ENCODE data around the gene ERICH3. TPM values are rescaled to one million over a fixed set of nuclear protein-coding genes. Genes with fewer than 3 reads are reported as not detected.

Gene ERICH3
- total RNA-seq, 1 donor from 2014 or later, result not detected

- TF ChIP-seq CTCF (IDR thresholded peaks at IDR 0.05; ENCODE audit: insufficient read depth, low read length, severe bottlenecking), result no peak
- FAIRE-seq, result no peak
- H3K36me3 ChIP-seq (ENCODE audit: control insufficient read depth, insufficient read depth, low read length), result no peaks in the 10 kb centered on the region
- DNase-seq (ENCODE audit: low read depth), result no peak
- no peak overlapping the region for H3K4me3 ChIP-seq (ENCODE audit: low read depth, low read length)
- H3K27me3 ChIP-seq (ENCODE audit: control insufficient read depth, insufficient read depth, low read length), result no peaks in the 10 kb centered on the region
Measured at GRCh38 chr1:74593887-74594866, 79.4 kb downstream of the ERICH3 start.

DNA sequence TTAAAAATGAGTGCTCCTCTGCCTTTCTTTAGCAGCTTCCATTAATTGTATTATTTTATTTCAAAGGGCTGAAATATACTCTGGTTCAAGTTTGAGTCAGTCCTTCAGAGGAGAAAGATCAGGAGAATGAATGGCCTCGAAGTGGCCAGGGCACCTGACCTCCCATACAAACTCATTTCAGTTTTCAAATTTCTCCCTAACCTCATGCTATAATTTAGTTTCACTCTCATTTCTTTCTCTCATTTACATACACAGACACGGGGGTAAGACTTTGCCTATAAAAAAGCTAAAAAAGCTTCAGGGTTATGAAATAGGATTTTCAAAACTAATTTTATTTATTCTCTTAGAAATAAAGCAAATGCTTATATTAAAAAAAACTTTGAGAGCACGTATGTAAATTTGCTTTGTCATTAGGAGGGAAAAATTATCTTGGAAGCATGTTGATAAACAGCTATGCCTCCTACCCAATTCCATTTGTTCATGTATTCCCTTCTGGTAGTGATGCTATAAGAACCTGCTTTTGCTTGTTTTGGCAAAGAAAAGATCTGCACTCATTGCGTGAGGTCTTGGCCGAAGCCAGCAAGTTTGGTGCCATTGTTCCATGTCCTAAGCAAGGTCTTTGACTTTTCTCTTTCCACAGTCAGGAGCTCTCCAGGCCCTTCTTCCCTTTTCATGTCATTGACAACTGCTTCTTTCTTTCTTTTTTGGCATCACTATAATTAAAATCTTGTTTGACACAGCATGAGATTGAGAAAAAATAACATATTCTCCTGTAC lies 80.8 kb downstream of the ERICH3 start:
- H3K4me3 ChIP-seq (ENCODE audit: low read depth, low read length), result no peak overlapping the region
- DNase-seq (ENCODE audit: low read depth) (no peak), FAIRE-seq (no peak)
- no peak for TF ChIP-seq CTCF (IDR thresholded peaks at IDR 0.05; ENCODE audit: insufficient read depth, low read length, severe bottlenecking)
- no peaks in the 10 kb centered on the region for H3K27me3 ChIP-seq (ENCODE audit: control insufficient read depth, insufficient read depth, low read length)
- H3K36me3 ChIP-seq (ENCODE audit: control insufficient read depth, insufficient read depth, low read length), result no peaks in the 10 kb centered on the region

DNA sequence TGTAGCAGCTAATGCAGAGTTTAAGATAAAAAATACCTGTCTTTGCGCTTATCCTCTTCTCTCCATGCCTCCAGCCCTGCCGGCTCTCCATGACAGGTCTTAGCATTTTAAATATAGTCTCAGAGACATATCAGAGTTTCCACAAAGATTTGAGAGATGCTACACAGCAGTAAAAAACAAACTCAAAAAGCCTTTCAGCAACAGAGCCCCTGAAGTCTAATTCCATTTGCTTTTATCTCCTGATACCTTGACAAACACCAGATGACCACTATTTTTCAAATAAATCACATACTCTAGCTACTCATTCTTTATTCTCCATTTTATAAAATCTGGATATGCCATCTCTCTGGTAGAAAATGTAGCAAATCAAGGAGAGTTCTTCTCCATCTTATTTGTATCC lies 81.6 kb downstream of the ERICH3 start:
- Histone ChIP-seq H3K36me3 (ENCODE audit: control insufficient read depth, insufficient read depth, low read length) (no peaks in the 10 kb centered on the region), H3K27me3 (ENCODE audit: control insufficient read depth, insufficient read depth, low read length) (no peaks in the 10 kb centered on the region), H3K4me3 (ENCODE audit: low read depth, low read length) (no peak overlapping the region)
- FAIRE-seq (no peak), DNase-seq (ENCODE audit: low read depth) (no peak)
- TF ChIP-seq CTCF (IDR thresholded peaks at IDR 0.05; ENCODE audit: insufficient read depth, low read length, severe bottlenecking), result no peak

- DNase-seq (ENCODE audit: low read depth), result no peak
- no peak for FAIRE-seq
- no peak overlapping the region for H3K4me3 ChIP-seq (ENCODE audit: low read depth, low read length)
- no peaks in the 10 kb centered on the region for H3K27me3 ChIP-seq (ENCODE audit: control insufficient read depth, insufficient read depth, low read length)
- no peak for TF ChIP-seq CTCF (IDR thresholded peaks at IDR 0.05; ENCODE audit: insufficient read depth, low read length, severe bottlenecking)
- no peaks in the 10 kb centered on the region for H3K36me3 ChIP-seq (ENCODE audit: control insufficient read depth, insufficient read depth, low read length)
Measured at GRCh38 chr1:74590288-74590687, 83.3 kb downstream of the ERICH3 start.

- Histone ChIP-seq H3K4me3 (ENCODE audit: low read depth, low read length) (no peak overlapping the region), H3K27me3 (ENCODE audit: control insufficient read depth, insufficient read depth, low read length) (no peaks in the 10 kb centered on the region), H3K36me3 (ENCODE audit: control insufficient read depth, insufficient read depth, low read length) (no peaks in the 10 kb centered on the region)
- no peak for TF ChIP-seq CTCF (IDR thresholded peaks at IDR 0.05; ENCODE audit: insufficient read depth, low read length, severe bottlenecking)
- FAIRE-seq (no peak), DNase-seq (ENCODE audit: low read depth) (no peak)
Measured at GRCh38 chr1:74587888-74588287, 85.7 kb downstream of the ERICH3 start.

Measured in bronchial epithelial cell (primary cell).